HL-60/S4 treated with retinoic acid at 250 ng/mL for 4 days and 3 days (cell line): Measurements from ENCODE around the gene CDH23.

Experiments
- in situ Hi-C: fragments of 300-500 bp; cut with MboI; formaldehyde crosslinking; loops from 2 replicates; pipeline ENCODE4 v1.7.0; 2022; ENCODE audit warnings: low sequenced_read_pairs

CDH23 gene

DNA sequence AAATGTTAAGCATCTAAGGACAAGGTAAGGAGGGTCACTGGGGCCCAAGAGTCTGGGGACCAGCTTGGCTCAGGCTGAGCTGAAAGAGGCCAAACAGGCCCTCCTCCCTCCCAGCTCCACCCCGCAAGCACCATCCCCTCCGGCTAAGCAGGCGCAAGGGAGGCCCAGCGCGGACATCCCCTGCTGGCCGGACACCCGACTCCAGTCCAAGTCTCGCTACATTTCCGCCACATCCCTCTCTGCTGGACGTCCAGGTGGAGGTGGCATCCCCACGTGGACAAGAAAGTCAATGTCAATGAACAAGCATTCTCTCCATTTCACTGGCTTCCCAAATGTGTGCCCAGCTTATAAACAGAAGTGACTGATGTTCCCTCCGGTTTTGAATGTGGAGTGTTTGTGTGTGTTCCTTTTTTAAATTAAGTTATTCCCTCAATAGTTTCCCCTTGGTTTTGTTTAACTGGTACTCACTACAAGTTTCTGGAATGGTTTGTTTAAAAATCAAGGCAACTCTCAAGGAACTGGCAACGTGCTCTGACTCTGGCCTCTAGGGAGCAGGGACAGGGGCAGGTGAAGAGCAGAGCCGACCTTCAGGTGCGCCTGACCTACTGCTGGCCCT lies 418.9 kb downstream of the CDH23 start:
- in situ Hi-C loops = loop anchor here (25.0 kb wide), 1 partner anchor 503 kb away; the partner anchor contains the start of gene SLC29A3

DNA sequence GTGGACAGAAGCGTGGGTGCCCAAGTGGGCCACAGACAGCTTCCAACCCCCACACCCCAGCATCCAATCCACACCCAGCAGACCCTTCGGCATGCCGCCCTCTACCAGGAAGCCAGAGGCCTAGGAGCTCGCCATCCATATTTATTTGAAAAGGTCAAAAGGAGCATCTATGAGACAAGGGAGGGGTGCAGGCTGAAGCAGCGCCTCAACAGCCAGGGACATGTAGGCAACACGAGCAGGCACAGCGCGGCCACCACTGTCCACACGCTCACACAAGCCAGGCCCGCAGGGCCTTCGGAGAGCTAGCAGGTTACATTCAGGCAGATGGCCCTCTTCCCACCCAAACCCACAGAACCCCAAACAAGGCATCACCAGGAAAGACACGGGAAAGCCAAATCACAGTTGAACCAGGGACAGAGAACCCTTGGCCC lies 419.7 kb downstream of the CDH23 start:
- in situ Hi-C loops = loop anchor here (25.0 kb wide), 1 partner anchor 504 kb away; the partner anchor contains the start of gene SLC29A3

DNA sequence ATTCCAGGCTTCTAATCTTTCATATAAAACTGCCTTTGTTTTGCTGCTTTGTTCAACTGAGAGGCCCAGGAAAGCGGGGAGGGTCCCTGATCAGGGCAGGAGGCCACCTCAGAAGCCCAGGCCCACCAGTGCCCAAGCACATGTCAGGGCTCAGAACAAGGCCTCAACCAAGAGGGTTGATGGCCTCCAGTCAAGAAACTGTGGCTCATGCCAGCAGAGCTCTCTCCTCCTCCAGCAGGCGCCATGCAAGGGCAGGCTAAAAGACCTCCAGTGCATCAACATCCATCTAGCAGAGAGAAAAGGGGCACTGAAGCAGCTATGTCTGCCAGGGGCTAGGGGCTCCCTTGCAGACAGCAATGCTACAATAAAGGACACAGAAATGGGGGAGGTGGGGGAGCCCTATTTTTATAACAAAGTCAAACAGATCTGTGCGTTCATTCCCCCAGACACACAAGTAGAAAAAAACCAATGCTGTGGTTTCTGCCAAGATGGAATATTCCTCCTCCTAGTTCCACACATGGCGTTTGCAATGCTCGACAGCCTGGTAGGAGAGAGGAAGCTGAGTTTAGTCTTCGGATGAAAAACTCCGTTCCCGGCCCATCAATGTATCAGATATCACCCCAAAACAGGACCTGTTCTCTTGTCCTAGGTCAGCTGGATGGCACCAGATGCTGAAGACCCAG lies 420.4 kb downstream of the CDH23 start:
- in situ Hi-C loops = loop anchor here (25.0 kb wide), 1 partner anchor 505 kb away; the partner anchor contains the start of gene SLC29A3

GRCh38 chr10:71817831-71818655 lies 421.3 kb downstream of the CDH23 start:
- in situ Hi-C loops = loop anchor here (25.0 kb wide), 1 partner anchor 506 kb away; the partner anchor contains the start of gene SLC29A3

GRCh38 chr10:71818674-71819260 lies 422.0 kb downstream of the CDH23 start:
- in situ Hi-C loops = loop anchor here (25.0 kb wide), 1 partner anchor 506 kb away; the partner anchor contains the start of gene SLC29A3

GRCh38 chr10:71819441-71819861 lies 422.7 kb downstream of the CDH23 start:
- in situ Hi-C loops = loop anchor here (25.0 kb wide), 1 partner anchor 507 kb away; the partner anchor contains the start of gene SLC29A3

GRCh38 chr10:71819985-71820384 lies 423.3 kb downstream of the CDH23 start:
- in situ Hi-C loops = loop anchor here (25.0 kb wide), 1 partner anchor 508 kb away; the partner anchor contains the start of gene SLC29A3

DNA sequence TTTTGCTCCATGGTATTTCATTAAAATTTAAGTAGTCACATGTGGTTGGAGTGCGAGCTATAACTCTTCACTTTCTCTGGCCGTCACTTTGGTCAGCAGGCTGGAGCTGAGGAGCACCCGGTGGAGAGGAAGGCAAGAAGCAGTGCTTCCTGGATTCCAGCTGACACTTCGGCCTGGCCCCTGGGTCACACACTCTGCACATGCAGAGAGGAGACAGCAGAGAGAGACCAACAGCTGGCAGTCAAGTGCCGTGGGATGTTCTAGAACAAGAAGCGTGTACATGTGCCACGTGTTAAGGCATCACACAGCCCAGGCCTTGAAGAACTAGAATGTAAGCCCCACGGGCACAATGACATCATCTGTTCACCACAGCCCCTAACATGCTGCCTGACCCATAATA lies 424.2 kb downstream of the CDH23 start:
- in situ Hi-C loops = loop anchor here (25.0 kb wide), 1 partner anchor 509 kb away; the partner anchor contains the start of gene SLC29A3

DNA sequence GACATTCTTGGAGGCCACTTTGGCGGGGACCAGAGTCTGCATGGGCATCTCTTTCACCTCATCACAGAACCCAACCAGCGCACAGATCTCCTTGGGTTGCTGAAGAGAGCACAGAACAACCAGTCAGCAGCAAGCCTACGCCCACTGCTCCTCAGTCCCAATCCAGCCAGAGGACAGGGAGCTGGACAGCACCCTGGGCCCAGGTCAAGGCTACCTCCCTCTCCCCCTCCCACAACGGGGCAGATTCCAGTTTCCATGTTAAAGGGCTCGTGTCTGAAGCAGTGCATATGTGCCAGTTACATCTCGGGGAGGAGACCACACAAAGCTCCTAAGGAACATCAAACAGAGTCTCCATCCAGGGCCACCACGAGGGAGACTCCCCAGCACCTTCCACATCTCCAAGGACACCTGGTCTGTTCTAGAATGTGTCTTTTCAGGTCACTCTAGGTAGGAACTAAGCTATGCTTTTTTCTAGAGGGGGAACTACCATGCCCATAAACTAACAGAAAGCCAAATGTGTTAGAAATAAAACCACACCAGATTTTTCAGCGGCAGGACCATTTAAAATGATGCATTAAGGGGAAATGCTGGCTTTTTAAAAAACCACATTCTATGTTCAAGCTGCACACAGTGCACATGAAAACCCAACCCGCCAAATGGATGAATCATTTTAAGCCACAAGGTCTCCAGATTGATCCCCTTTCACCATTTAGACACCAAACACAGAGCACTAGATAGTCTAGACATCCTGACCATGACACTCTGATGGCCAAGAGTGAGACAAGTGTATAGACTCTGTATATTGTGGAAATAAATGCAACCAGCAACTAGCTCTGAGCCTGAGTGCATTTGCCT lies 425.4 kb downstream of the CDH23 start:
- in situ Hi-C loops = loop anchor here (25.0 kb wide), 1 partner anchor 510 kb away; the partner anchor contains the start of gene SLC29A3

DNA sequence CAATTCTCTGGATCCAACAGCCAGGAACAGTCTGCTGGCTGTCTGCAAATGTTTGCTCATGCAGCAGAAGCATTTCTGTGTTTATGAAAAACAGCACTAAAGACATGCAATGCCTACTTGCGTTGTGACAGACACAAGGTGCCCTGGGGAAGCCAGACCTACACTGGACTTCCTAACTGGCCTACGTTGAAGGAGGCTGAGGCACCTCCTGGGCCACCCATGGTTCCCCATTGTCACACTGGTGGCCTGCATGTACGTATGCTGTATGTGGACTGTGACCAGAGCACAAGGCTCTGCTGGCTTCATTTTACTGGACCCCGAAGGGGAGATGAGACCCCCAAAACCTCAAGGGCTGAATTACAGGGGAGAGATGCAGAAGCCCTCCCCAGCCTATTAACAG lies 426.6 kb downstream of the CDH23 start:
- in situ Hi-C loops = loop anchor here (25.0 kb wide), 1 partner anchor 511 kb away; the partner anchor contains the start of gene SLC29A3

GRCh38 chr10:71824333-71824732 lies 427.6 kb downstream of the CDH23 start:
- in situ Hi-C loops = loop anchor here (25.0 kb wide), 1 partner anchor 512 kb away; the partner anchor contains the start of gene SLC29A3

DNA sequence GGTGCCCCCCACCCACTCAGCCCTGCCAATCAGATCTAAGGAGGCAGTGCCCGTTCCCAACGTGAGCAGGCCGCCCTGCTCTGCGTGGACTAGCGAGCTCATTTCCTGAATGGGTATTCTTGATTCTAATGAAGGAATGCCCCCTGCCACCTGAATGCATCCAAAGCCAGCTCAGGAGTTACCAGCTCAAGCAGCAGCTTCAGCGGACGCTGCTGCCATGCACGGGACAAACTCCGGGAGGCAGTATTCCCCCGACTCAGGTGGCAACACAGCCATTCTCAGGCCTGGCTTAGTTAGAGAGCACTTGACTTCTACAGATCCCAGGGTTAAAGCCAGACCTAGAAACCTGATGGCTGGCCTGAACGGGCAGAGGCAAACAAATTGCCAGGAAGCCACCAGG lies 428.5 kb downstream of the CDH23 start:
- in situ Hi-C loops = no loop called here

DNA sequence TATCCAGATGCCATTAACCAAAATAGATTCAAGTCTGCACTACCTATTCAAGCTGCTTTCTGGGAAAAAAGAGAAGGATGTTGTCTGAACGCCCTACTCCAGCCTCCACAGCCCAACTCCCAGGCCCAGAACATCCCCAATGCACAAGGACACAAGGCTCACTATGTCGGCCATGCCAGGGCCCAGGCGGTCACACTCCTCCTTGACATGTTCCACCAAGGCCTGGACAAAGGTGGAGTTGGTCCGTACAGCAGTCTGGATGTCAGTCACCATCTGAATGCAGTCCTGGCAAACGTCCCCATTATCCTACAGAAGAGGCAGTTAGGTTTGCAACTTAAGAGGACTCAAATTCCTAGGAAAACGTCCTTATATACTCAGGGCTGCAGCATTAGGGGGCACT lies 431.1 kb downstream of the CDH23 start:
- in situ Hi-C loops = no loop called here

DNA sequence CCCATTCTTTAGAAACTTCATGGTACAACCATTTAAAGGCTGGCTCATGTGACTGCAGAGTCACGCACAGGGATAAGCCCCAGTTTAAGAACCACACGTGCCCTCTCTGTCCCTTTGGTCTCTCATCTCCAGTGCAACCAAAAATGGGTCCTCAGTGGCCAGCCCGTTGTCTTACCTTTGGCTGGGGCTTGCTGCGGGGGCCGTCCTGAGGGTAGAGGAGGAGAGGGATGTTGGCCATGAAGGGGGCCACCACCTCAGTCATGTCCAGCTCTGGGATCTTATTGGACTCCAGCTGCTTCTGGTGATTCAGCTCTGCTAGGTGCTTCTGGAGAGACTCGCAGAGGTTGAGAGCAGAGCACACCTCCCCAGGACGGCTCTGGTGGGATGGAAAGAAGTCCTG lies 432.0 kb downstream of the CDH23 start:
- in situ Hi-C loops = no loop called here

DNA sequence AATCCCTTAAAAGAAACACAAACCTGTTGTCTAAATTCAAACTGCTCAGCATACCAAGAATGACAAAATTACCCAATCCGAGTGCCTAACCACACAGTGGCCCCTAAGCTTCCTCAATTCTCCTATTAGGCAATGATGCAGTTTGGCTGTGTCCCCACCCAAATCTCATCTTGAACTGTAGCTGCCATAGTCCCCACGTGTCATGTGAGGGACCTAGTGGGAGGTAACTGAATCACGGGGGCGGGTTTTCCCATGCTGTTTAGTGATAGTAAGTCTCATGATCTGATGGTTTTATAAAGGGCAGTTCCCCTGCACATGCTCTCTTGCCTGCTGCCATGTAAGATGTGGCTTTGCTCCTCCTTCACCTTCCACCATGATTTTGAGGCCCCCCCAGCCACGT lies 432.5 kb downstream of the CDH23 start:
- in situ Hi-C loops = no loop called here

GRCh38 chr10:71829896-71830295 lies 433.2 kb downstream of the CDH23 start:
- in situ Hi-C loops = no loop called here

DNA sequence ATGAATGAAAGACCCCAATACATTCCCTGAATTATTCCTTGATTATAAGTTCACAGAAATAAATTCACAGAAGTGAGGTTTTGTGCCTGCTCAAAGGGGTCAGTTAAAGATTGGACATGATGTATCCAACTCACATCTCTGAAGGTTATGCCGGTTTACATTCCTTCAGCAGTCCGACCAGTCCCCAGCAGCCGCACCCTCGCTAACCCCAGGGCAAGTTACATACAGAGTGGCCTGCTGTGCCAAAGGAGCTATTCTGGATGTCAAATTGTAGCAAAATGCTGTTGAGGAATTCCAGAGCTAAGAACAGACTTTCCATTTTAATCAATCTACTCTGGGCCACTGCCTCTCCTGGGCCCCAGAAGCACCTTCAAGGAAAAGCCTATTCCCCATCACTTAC lies 434.0 kb downstream of the CDH23 start:
- in situ Hi-C loops = no loop called here

GRCh38 chr10:71831646-71832552 lies 435.2 kb downstream of the CDH23 start:
- in situ Hi-C loops = no loop called here
